ENCODE data around the gene BDNF.
A peak's percentile ranks its signal among the peaks of the same experiment; 100 is the strongest.

BDNF gene

GRCh38 chr11:27705873-27706820, 5.9 kb upstream of the BDNF start:
- peak; percentile 62 for TF ChIP-seq CTCF (IDR thresholded peaks at IDR 0.05; ENCODE audit: insufficient read depth, missing control alignments)
- DNase-seq (ENCODE audit: insufficient read length, low spot score) (no peak), FAIRE-seq (no peak)

GRCh38 chr11:27703481-27703880, 3.2 kb upstream of the BDNF start:
- DNase-seq (ENCODE audit: insufficient read length, low spot score), result no peak
- FAIRE-seq, result no peak
- no peak for TF ChIP-seq CTCF (IDR thresholded peaks at IDR 0.05; ENCODE audit: insufficient read depth, missing control alignments)

- FAIRE-seq (no peak), DNase-seq (ENCODE audit: insufficient read length, low spot score) (no peak)
- TF ChIP-seq CTCF (IDR thresholded peaks at IDR 0.05; ENCODE audit: insufficient read depth, missing control alignments), result no peak
Observed at GRCh38 chr11:27702811-27703210, 2.6 kb upstream of the BDNF start.

- DNase-seq (ENCODE audit: insufficient read length, low spot score) (no peak), FAIRE-seq (no peak)
- peak; percentile 42 for TF ChIP-seq CTCF (IDR thresholded peaks at IDR 0.05; ENCODE audit: insufficient read depth, missing control alignments)
Observed at GRCh38 chr11:27701355-27702105, 1.3 kb upstream of the BDNF start.

GRCh38 chr11:27699926-27700350, 317 bp downstream of the BDNF start:
- no peak for TF ChIP-seq CTCF (IDR thresholded peaks at IDR 0.05; ENCODE audit: insufficient read depth, missing control alignments)
- no peak for FAIRE-seq
- no peak for DNase-seq (ENCODE audit: insufficient read length, low spot score)

- no peak for FAIRE-seq
- no peak for TF ChIP-seq CTCF (IDR thresholded peaks at IDR 0.05; ENCODE audit: insufficient read depth, missing control alignments)
- DNase-seq (ENCODE audit: insufficient read length, low spot score), result no peak
Observed at GRCh38 chr11:27699242-27699925, 871 bp downstream of the BDNF start.
